Ishikawa (cell line): ENCODE measurements around the gene RNF112.

Experiments
- CEBPB ChIP-seq: IDR thresholded peaks from 2 replicates; pipeline ENCODE4 v1.6.1; 2012
- CREB1 ChIP-seq: IDR thresholded peaks from 2 replicates; pipeline ENCODE4 v1.6.1; 2012; ENCODE audit warnings: low read depth
- EGR1 ChIP-seq: IDR thresholded peaks from 2 replicates; pipeline ENCODE4 v1.6.1; 2012
- EP300 ChIP-seq: IDR thresholded peaks from 2 replicates; pipeline ENCODE4 v1.6.1; 2012; ENCODE audit warnings: borderline replicate concordance
- NFIC ChIP-seq: IDR thresholded peaks from 2 replicates; pipeline ENCODE4 v1.6.1; 2012
- RAD21 ChIP-seq: IDR thresholded peaks from 2 replicates; pipeline ENCODE4 v1.6.1; 2012; ENCODE audit warnings: low read depth
- REST ChIP-seq: IDR thresholded peaks from 2 replicates; pipeline ENCODE4 v1.6.1; 2012; ENCODE audit warnings: low read depth, mild to moderate bottlenecking
- TAF1 ChIP-seq: IDR thresholded peaks from 2 replicates; pipeline ENCODE4 v1.6.1; 2012; ENCODE audit warnings: low read depth, mild to moderate bottlenecking
- TCF12 ChIP-seq: IDR thresholded peaks from 2 replicates; pipeline ENCODE4 v1.6.1; 2012; ENCODE audit warnings: low read depth
- TEAD4 ChIP-seq: IDR thresholded peaks from 2 replicates; pipeline ENCODE4 v1.6.1; 2012
- USF1 ChIP-seq: IDR thresholded peaks from 2 replicates; pipeline ENCODE4 v1.6.1; 2012
- YY1 ChIP-seq: IDR thresholded peaks from 2 replicates; pipeline ENCODE4 v1.6.1; 2012; ENCODE audit warnings: low read depth
- ZBTB7A ChIP-seq: IDR thresholded peaks from 2 replicates; pipeline ENCODE4 v1.6.1; 2012; ENCODE audit warnings: low read depth

GRCh38 chr17:19421219-19421618 lies 10.2 kb downstream of the RNF112 start:
- TF ChIP-seq YY1 (no peak), REST (no peak), RAD21 (no peak), EGR1 (no peak), CREB1 (no peak), TAF1 (no peak), TEAD4 (no peak), TCF12 (no peak), ZBTB7A (no peak), CEBPB (no peak), NFIC (no peak), EP300 (no peak), USF1 (no peak)
